Endothelial cell of umbilical vein (primary cell): ENCODE data around the gene IL20. TPM values are rescaled to one million over a fixed set of nuclear protein-coding genes. Genes with fewer than 3 reads are reported as not detected.

Experiments used
- BruUV-seq: library from RNA; stranded (reverse); fragments of 400-500 nt; replicated peaks from 2 replicates; lab custom pipeline; 2021; lab: Mats Ljungman, UMichigan
- CTCF ChIA-PET: fragments of 300-600, 350-600 bp; sonication (Branson Sonifier 250); formaldehyde crosslinking; loops from one replicate; lab custom pipeline; 2021; ENCODE audit warnings: antibody characterized with exemption, inconsistent platforms; lab: Charles Lee
- POLR2A ChIA-PET: fragments of 300-600, 350-600 bp; sonication (Branson Sonifier 250); formaldehyde crosslinking; loops from one replicate; lab custom pipeline; 2021; ENCODE audit warnings: antibody characterized with exemption, inconsistent platforms; lab: Charles Lee
- DNase-seq: peaks from one replicate; pipeline ENCODE4 v3.0.0-alpha.2; 2011; ENCODE audit warnings: low read depth, low spot score
- FAIRE-seq: peaks from 2 replicates; lab custom pipeline; 2011; peaks lifted over from hg19 to GRCh38; lab: Jason Lieb, UNC
- H2AFZ ChIP-seq: 2 replicates; pipeline ENCODE4 v1.6.0; 2012; ENCODE audit warnings: low read depth, low read length, control low read depth, inconsistent platforms
- H3K27ac ChIP-seq: 2 replicates; pipeline ENCODE4 v1.5.1; 2011; ENCODE audit warnings: low read depth, mild to moderate bottlenecking, control low read depth, low read length, moderate library complexity; ENCODE audit not compliant: insufficient read depth
- H3K27me3 ChIP-seq, 2 experiments: 2 replicates each; pipeline versions ENCODE4 v1.6.0 to v1.6.1; 2011; ENCODE audit warnings: low read length in 2 of 2, mixed read lengths in 1 of 2; ENCODE audit not compliant: control insufficient read depth in 2 of 2, insufficient read depth in 2 of 2
- H3K36me3 ChIP-seq, 2 experiments: 2 replicates in 1 of 2; 3 replicates in 1 of 2; pipeline ENCODE4 v1.5.1; 2011; ENCODE audit warnings: low read length in 2 of 2, mild to moderate bottlenecking in 1 of 2, moderate library complexity in 1 of 2; ENCODE audit not compliant: control insufficient read depth in 2 of 2, insufficient read depth in 2 of 2; ENCODE audit errors: extremely low read depth in 1 of 2
- H3K4me1 ChIP-seq: 3 replicates; pipeline ENCODE4 v1.5.1; 2011; ENCODE audit warnings: mild to moderate bottlenecking, low read length; ENCODE audit not compliant: control insufficient read depth, insufficient read depth; ENCODE audit errors: extremely low read depth
- H3K4me2 ChIP-seq: 2 replicates; pipeline ENCODE4 v1.6.1; 2011; ENCODE audit warnings: low read length, control low read depth, mixed read lengths; ENCODE audit not compliant: insufficient read depth
- H3K4me3 ChIP-seq, 3 experiments: fragments of 200-600 bp in 1 of 3; sonication (generic), shearing (Covaris generic) in 1 of 3; replicated peaks in 1 of 3; 2 replicates each; pipeline ENCODE4 v1.5.1; 2011 to 2016; ENCODE audit warnings: control low read depth in 3 of 3, low read length in 3 of 3, mild to moderate bottlenecking in 2 of 3, inconsistent platforms in 1 of 3, low read depth in 1 of 3, moderate library complexity in 1 of 3; ENCODE audit not compliant: insufficient read depth in 1 of 3
- H3K79me2 ChIP-seq: 2 replicates; pipeline ENCODE4 v1.6.0; 2012; ENCODE audit warnings: low read length, inconsistent platforms; ENCODE audit not compliant: control insufficient read depth, insufficient read depth
- H3K9ac ChIP-seq: replicated peaks from 2 replicates; pipeline ENCODE3; 2011; ENCODE audit warnings: low read length, control low read depth; ENCODE audit not compliant: insufficient read depth; ENCODE audit errors: extremely low read depth
- H3K9me1 ChIP-seq: replicated peaks from 3 replicates; pipeline ENCODE4 v1.6.0; 2011; ENCODE audit warnings: mild to moderate bottlenecking, low read length; ENCODE audit not compliant: control insufficient read depth, insufficient read depth; ENCODE audit errors: extremely low read depth
- H3K9me3 ChIP-seq: replicated peaks from 2 replicates; pipeline ENCODE4 v1.5.1; 2012; ENCODE audit warnings: low read length, inconsistent platforms; ENCODE audit not compliant: control insufficient read depth, insufficient read depth
- H4K20me1 ChIP-seq: replicated peaks from 2 replicates; pipeline ENCODE3; 2011; ENCODE audit warnings: mild to moderate bottlenecking, low read length; ENCODE audit not compliant: control insufficient read depth, insufficient read depth; ENCODE audit errors: extremely low read depth
- CTCF ChIP-seq, 2 donors: IDR thresholded peaks; 1 replicate in 1 of 2; 2 replicates in 1 of 2; pipeline ENCODE4 v1.5.1; 2011; ENCODE audit warnings: low read length in 2 of 2, mild to moderate bottlenecking in 2 of 2, moderate library complexity in 2 of 2, control low read depth in 1 of 2, inconsistent platforms in 1 of 2, low read depth in 1 of 2; ENCODE audit not compliant: insufficient read depth in 1 of 2; ENCODE audit errors: extremely low read depth in 1 of 2
- EZH2 ChIP-seq: IDR thresholded peaks from 2 replicates; pipeline ENCODE4 v1.6.1; 2012; ENCODE audit warnings: borderline replicate concordance, low read depth, mild to moderate bottlenecking, moderate library complexity, low read length, inconsistent platforms; ENCODE audit not compliant: severe bottlenecking
- FOS ChIP-seq: IDR thresholded peaks from 2 replicates; pipeline ENCODE4 v1.6.1; 2011; ENCODE audit warnings: mild to moderate bottlenecking, low read length, moderate library complexity, borderline replicate concordance; ENCODE audit not compliant: insufficient read depth
- GATA2 ChIP-seq: IDR thresholded peaks from 2 replicates; pipeline ENCODE4 v1.7.0; 2011; ENCODE audit warnings: low read depth, mild to moderate bottlenecking, moderate library complexity, mixed read lengths, low read length; ENCODE audit not compliant: insufficient read length, insufficient read depth
- JUN ChIP-seq: IDR thresholded peaks from 2 replicates; pipeline ENCODE4 v1.6.1; 2011; ENCODE audit warnings: borderline replicate concordance, low read depth; ENCODE audit not compliant: insufficient read length, insufficient read depth
- MAX ChIP-seq: IDR thresholded peaks from 2 replicates; pipeline ENCODE4 v1.6.1; 2011; ENCODE audit not compliant: insufficient read depth, insufficient read length
- MYC ChIP-seq: IDR thresholded peaks from one replicate; pipeline ENCODE4 v1.6.1; 2011; ENCODE audit warnings: mild to moderate bottlenecking, low read depth, low read length
- POLR2A ChIP-seq: IDR thresholded peaks from 2 replicates; pipeline ENCODE4 v1.6.1; 2012; ENCODE audit warnings: low read depth, mild to moderate bottlenecking, control low read depth, low read length
- POLR2AphosphoS5 ChIP-seq: IDR thresholded peaks from 2 replicates; pipeline ENCODE4 v1.6.1; 2012; ENCODE audit warnings: low read depth, mild to moderate bottlenecking, control low read depth, low read length, moderate library complexity; ENCODE audit not compliant: insufficient read depth
- dilution Hi-C: fragments of 300-500 bp; cut with MboI; formaldehyde crosslinking; loops from one replicate; pipeline ENCODE4 v1.15.0; 2019; ENCODE audit warnings: low sequenced_read_pairs; ENCODE audit not compliant: extremely low pct_ligation_motif_present
- intact Hi-C: fragments of 100-400 bp; cut with micrococcal nuclease; formaldehyde crosslinking; loops from one replicate; pipeline ENCODE4 v1.10.0; 2022
- polyA plus RNA-seq, 4 experiments: library from polyadenylated mRNA; depleted of rRNA in 3 of 4; stranded (reverse) in 3 of 4; unstranded in 1 of 4; fragments of >200 nt; gene quantifications; 2 replicates each; pipeline versions ENCODE4 v1.2.1 to v1.2.3, GENCODE V29; 2011 to 2012; ENCODE audit warnings: missing spikeins in 1 of 4
- total RNA-seq: library from RNA; stranded (reverse); gene quantifications from 2 replicates; pipeline ENCODE4 v1.2.3, GENCODE V29; 2021

The IL20 gene
- total and polyA plus RNA-seq, 2 donors (not counting 3 experiments of a cell fraction or from before 2014, with no cell fraction given), result not detected

- ChIA-PET CTCF (no interaction called here), POLR2A (no interaction called here)
- Histone ChIP-seq H3K36me3 (no peaks in the 10 kb centered on the region), H3K4me2 (no peak overlapping the region), H2AFZ (no peak overlapping the region), H3K4me3 (no peak overlapping the region), H3K9me1 (no peaks in the 10 kb centered on the region), H4K20me1 (no peaks in the 10 kb centered on the region), H3K4me1 (no peaks in the 10 kb centered on the region), H3K9ac (no peak overlapping the region), H3K9me3 (no peaks in the 10 kb centered on the region), H3K27ac (no peak overlapping the region), H3K27me3 (peaks cover 16 to 17% of the 10 kb centered on the region in 2 experiments), H3K79me2 (no peaks in the 10 kb centered on the region)
- no peak for TF ChIP-seq JUN
- TF ChIP-seq GATA2, result no peak
- TF ChIP-seq POLR2A, result no peak
- no peak for TF ChIP-seq POLR2AphosphoS5
- TF ChIP-seq CTCF (IDR thresholded peaks at IDR 0.05; ENCODE audit: extremely low read depth in 1 of 2, insufficient read depth in 1 of 2, low read depth in 1 of 2, low read length in 2 of 2), result no peak
- TF ChIP-seq MYC, result no peak
- TF ChIP-seq EZH2, result no peak
- no peak for TF ChIP-seq MAX
- no peak for TF ChIP-seq FOS
- no peak for FAIRE-seq
- dilution Hi-C loops, result no loop called here
- no TSS peak for BruUV-seq
- no peak for DNase-seq
- intact Hi-C loops, result no loop called here
Measured at GRCh38 chr1:206904423-206905142, 39.2 kb downstream of the IL20 start.
